Trophoblast cell (in vitro differentiated cells and primary cell): ENCODE measurements around the gene PEA15.

Experiments
- DNase-seq, 2 donors: peaks; one replicate each; pipeline ENCODE4 v3.0.0-alpha.2; 2016
- H2AFZ ChIP-seq: 2 replicates; pipeline ENCODE4 v1.6.1; 2013; ENCODE audit warnings: low read length, moderate library complexity, mild to moderate bottlenecking; ENCODE audit not compliant: insufficient read depth, poor library complexity
- H2AK5ac ChIP-seq: 2 replicates; pipeline ENCODE4 v1.6.1; 2013; ENCODE audit warnings: mild to moderate bottlenecking, low read length
- H2BK120ac ChIP-seq: 2 replicates; pipeline ENCODE4 v1.6.1; 2013; ENCODE audit warnings: low read length, mild to moderate bottlenecking, moderate library complexity; ENCODE audit not compliant: insufficient read depth, poor library complexity
- H2BK12ac ChIP-seq: 2 replicates; pipeline ENCODE4 v1.6.1; 2013; ENCODE audit warnings: mild to moderate bottlenecking, low read length, moderate library complexity
- H2BK5ac ChIP-seq: 2 replicates; pipeline ENCODE4 v1.6.1; 2013; ENCODE audit warnings: low read length, low read depth, moderate library complexity, mild to moderate bottlenecking; ENCODE audit not compliant: poor library complexity
- H3K14ac ChIP-seq: 2 replicates; pipeline ENCODE4 v1.6.1; 2013; ENCODE audit warnings: mild to moderate bottlenecking, low read length
- H3K18ac ChIP-seq: 2 replicates; pipeline ENCODE4 v1.6.1; 2013; ENCODE audit warnings: mild to moderate bottlenecking, low read length
- H3K23ac ChIP-seq: 2 replicates; pipeline ENCODE4 v1.6.1; 2013; ENCODE audit warnings: low read length
- H3K27ac ChIP-seq: 2 replicates; pipeline ENCODE4 v1.5.1; 2013; ENCODE audit warnings: low read depth, mild to moderate bottlenecking, inconsistent platforms, low read length, moderate library complexity
- H3K27me3 ChIP-seq: 2 replicates; pipeline ENCODE4 v1.6.1; 2013; ENCODE audit warnings: inconsistent platforms, mild to moderate bottlenecking, low read length, moderate library complexity; ENCODE audit not compliant: insufficient read depth
- H3K36me3 ChIP-seq, 2 experiments: 1 replicate in 1 of 2; 2 replicates in 1 of 2; pipeline ENCODE4 v1.6.1; 2013; ENCODE audit warnings: low read length in 2 of 2, mild to moderate bottlenecking in 2 of 2, moderate library complexity in 1 of 2; ENCODE audit not compliant: insufficient read depth in 2 of 2, control insufficient read depth in 1 of 2
- H3K4ac ChIP-seq: 2 replicates; pipeline ENCODE4 v1.6.1; 2013; ENCODE audit warnings: low read depth, mild to moderate bottlenecking, low read length, moderate library complexity
- H3K4me1 ChIP-seq, 2 experiments: 1 replicate in 1 of 2; 2 replicates in 1 of 2; pipeline ENCODE4 v1.6.1; 2013; ENCODE audit warnings: low read length in 2 of 2, mild to moderate bottlenecking in 2 of 2, moderate library complexity in 1 of 2; ENCODE audit not compliant: insufficient read depth in 2 of 2, control insufficient read depth in 1 of 2
- H3K4me2 ChIP-seq: 2 replicates; pipeline ENCODE4 v1.6.1; 2013; ENCODE audit warnings: inconsistent platforms, mild to moderate bottlenecking, low read length, moderate library complexity
- H3K4me3 ChIP-seq: 2 replicates; pipeline ENCODE4 v1.5.1; 2013; ENCODE audit warnings: mild to moderate bottlenecking, low read depth, low read length, inconsistent platforms
- H3K79me1 ChIP-seq: one replicate; pipeline ENCODE4 v1.6.1; 2013; ENCODE audit warnings: low read length
- H3K79me2 ChIP-seq: 2 replicates; pipeline ENCODE4 v1.6.1; 2013; ENCODE audit warnings: low read length, mild to moderate bottlenecking; ENCODE audit not compliant: control insufficient read depth, insufficient read depth, poor library complexity
- H3K9ac ChIP-seq: 2 replicates; pipeline ENCODE4 v1.6.1; 2013; ENCODE audit warnings: mild to moderate bottlenecking, low read length
- H3K9me3 ChIP-seq: 2 replicates; pipeline ENCODE4 v1.6.1; 2013; ENCODE audit warnings: low read depth, mild to moderate bottlenecking, control low read depth, inconsistent platforms, low read length; ENCODE audit not compliant: insufficient read depth
- H4K12ac ChIP-seq: 2 replicates; pipeline ENCODE4 v1.6.1; 2013; ENCODE audit warnings: low read depth, mild to moderate bottlenecking, low read length, moderate library complexity
- H4K8ac ChIP-seq: 2 replicates; pipeline ENCODE4 v1.6.1; 2013; ENCODE audit warnings: low read depth, mild to moderate bottlenecking, low read length, moderate library complexity
- H4K91ac ChIP-seq: one replicate; pipeline ENCODE4 v1.6.1; 2013; ENCODE audit warnings: low read depth, mild to moderate bottlenecking, low read length, moderate library complexity
- WGBS: extraction: QIAGEN DNeasy Blood & Tissue Kit; methylation state at CpG from one replicate; pipeline ENCODE4 v1.1.7; 2013; ENCODE audit warnings: missing lambda C conversion rate; ENCODE audit not compliant: insufficient read length, insufficient coverage; ENCODE audit errors: extremely low coverage; 5-methylcytosine and 5-hydroxymethylcytosine counted together

Gene PEA15

DNA sequence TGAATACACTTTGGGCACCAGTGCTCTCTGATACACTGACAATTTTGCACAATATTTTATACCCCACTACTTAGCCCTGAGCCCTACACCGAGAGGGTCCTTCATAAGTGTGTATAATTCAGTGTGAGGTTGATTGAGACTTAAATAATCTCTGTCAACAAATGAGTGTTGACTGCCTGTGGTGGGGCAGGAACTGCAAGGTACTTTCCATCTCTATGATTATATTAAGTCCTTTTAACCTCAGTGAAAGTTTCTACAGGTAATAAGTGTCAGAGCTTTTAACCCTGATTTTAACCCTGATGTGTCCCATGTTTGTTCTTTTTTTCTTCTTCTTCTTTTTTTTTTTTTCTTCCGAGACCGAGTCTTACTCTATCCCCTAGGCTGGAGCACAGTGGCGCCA is 9.0 kb upstream of the PEA15 start:
- H2AFZ ChIP-seq = no peak overlapping the region
- H4K12ac ChIP-seq = no peak overlapping the region
- peaks cover 0 to 7% of the 10 kb centered on the region in 2 experiments for H3K36me3 ChIP-seq
- H2BK5ac ChIP-seq = no peak overlapping the region
- no peak overlapping the region for H3K4me2 ChIP-seq
- no peaks in the 10 kb centered on the region for H3K79me1 ChIP-seq
- H2AK5ac ChIP-seq = no peak overlapping the region
- peaks cover 5 to 8% of the 10 kb centered on the region in 2 experiments for H3K4me1 ChIP-seq
- no peak overlapping the region for H2BK12ac ChIP-seq
- WGBS = no CpG with 5 or more reads among the region's 4 CpGs
- no peak overlapping the region for H3K14ac ChIP-seq
- H3K18ac ChIP-seq = no peak overlapping the region
- H3K23ac ChIP-seq = no peak overlapping the region
- no peak overlapping the region for H2BK120ac ChIP-seq
- no peak for DNase-seq
- no peak overlapping the region for H3K4me3 ChIP-seq
- no peak overlapping the region for H3K27ac ChIP-seq
- H3K79me2 ChIP-seq = no peaks in the 10 kb centered on the region
- H3K9ac ChIP-seq = no peak overlapping the region
- H4K8ac ChIP-seq = no peak overlapping the region
- H3K4ac ChIP-seq = no peak overlapping the region
- H3K9me3 ChIP-seq = peaks cover 12% of the 10 kb centered on the region
- no peaks in the 10 kb centered on the region for H3K27me3 ChIP-seq
- H4K91ac ChIP-seq = no peak overlapping the region

DNA sequence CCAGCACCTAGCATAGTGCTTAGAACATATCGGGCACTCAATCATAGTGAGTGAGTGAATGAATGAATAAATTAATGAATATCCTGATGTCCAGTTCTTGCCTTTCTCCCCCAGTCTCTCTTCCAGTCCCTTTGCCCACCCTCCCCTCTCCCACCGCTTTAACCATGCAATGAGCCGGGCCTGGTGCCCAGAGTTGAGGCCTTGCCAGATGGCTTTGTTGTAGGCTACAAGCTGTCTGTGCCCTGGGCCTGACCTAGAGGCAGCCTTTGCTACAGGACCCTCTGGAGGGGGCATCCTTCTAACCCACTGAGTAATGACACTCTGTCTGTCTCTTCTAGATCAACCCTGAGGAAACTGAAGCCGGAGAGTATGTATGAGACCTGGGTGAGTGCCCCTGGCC is 8.0 kb upstream of the PEA15 start:
- Histone ChIP-seq H3K27ac (no peak overlapping the region), H3K23ac (no peak overlapping the region), H3K4me3 (no peak overlapping the region), H3K79me1 (no peaks in the 10 kb centered on the region), H4K12ac (no peak overlapping the region), H2BK5ac (no peak overlapping the region), H2BK120ac (no peak overlapping the region), H3K4me2 (no peak overlapping the region), H3K9me3 (peaks cover 12% of the 10 kb centered on the region), H3K4me1 (peaks cover 3 to 6% of the 10 kb centered on the region in 2 experiments), H3K79me2 (no peaks in the 10 kb centered on the region), H3K14ac (no peak overlapping the region), H4K91ac (no peak overlapping the region), H2AK5ac (no peak overlapping the region), H2BK12ac (no peak overlapping the region), H3K27me3 (no peaks in the 10 kb centered on the region), H4K8ac (no peak overlapping the region), H3K4ac (no peak overlapping the region), H3K18ac (no peak overlapping the region), H3K36me3 (peaks cover 0 to 7% of the 10 kb centered on the region in 2 experiments), H3K9ac (no peak overlapping the region), H2AFZ (no peak overlapping the region)
- WGBS = no CpG with 5 or more reads among the region's 4 CpGs
- DNase-seq = no peak

DNA sequence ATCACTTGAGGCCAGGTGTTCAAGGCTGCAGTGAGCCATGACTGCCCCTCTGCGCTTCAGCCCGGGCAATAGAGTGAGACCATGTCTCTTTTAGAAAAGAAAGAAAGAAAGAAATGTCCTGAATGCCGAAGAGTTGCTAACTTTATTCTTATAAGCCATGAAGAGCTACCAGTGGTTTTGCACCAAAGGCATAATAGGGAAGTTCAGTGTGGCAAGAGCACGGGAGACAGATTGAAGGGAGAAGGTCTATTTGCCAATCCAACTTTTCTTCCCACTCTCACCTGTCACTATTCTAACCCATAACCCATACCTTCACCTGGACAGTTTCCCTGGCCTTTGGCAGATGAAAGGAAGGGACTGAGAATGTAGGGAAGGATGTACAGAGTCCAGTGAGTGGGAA is 4.4 kb upstream of the PEA15 start:
- Histone ChIP-seq H4K8ac (no peak overlapping the region), H2BK12ac (no peak overlapping the region), H3K18ac (no peak overlapping the region), H4K91ac (no peak overlapping the region), H3K4me2 (no peak overlapping the region), H3K27ac (no peak overlapping the region), H2BK120ac (no peak overlapping the region), H3K79me1 (peaks cover 13% of the 10 kb centered on the region), H3K79me2 (peaks cover 6% of the 10 kb centered on the region), H3K9ac (no peak overlapping the region), H3K27me3 (no peaks in the 10 kb centered on the region), H2AK5ac (no peak overlapping the region), H3K36me3 (no peaks in the 10 kb centered on the region), H4K12ac (no peak overlapping the region), H3K4me1 (peaks cover 8% of the 10 kb centered on the region in 2 experiments), H3K14ac (no peak overlapping the region), H3K23ac (no peak overlapping the region), H3K4me3 (no peak overlapping the region), H3K9me3 (no peaks in the 10 kb centered on the region), H3K4ac (no peak overlapping the region), H2AFZ (no peak overlapping the region), H2BK5ac (no peak overlapping the region)
- DNase-seq = no peak
- WGBS = no CpG with 5 or more reads among the region's 4 CpGs

DNA sequence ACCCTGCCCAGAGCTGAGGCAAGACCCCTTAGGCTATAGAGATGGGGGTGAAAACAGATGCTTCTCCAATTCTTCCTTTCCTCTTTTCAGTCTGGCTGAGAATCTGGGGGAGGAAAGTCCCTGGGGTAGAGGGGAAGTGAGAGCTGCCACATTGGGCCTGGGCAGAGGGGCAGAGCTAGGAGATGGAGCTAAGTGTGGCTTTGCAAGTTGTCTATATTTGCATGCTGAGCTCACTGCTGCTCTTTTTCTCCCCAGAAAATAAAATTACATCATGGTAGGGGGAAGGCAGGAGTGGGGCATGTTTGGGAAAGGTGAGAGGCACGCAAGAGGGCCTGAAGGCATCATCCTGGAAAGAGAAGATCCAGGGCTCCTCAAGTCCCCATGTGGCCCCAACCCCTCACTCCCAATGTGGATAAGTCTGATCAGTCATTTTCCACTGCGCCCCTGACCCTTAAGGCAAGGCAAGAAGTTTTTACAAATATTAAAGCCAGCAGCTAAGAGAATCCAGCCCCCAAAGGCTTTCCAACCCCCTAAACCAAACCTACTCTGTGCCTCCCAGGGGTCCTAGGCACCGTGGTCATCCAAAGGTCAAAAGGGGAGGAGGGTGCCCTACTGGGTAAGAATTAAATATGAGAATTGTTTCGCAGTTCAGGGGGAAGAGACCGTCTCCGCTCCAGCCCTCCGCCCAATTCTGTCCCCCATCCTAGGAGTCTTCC is 500 bp upstream of the PEA15 start:
- Histone ChIP-seq H3K79me2 (peaks cover 13% of the 10 kb centered on the region), H3K4me3 (no peak overlapping the region), H3K4ac (peak overlapping the region; percentile 35), H2BK12ac (peak overlapping the region; percentile 81), H3K79me1 (peaks cover 22% of the 10 kb centered on the region), H4K8ac (peak overlapping the region; percentile 71), H4K91ac (peak overlapping the region; percentile 80), H3K36me3 (peaks cover 23 to 27% of the 10 kb centered on the region in 2 experiments), H2AK5ac (peak overlapping the region; percentile 25), H2BK5ac (peak overlapping the region; percentile 38), H3K18ac (peak overlapping the region; percentile 54), H3K27ac (no peak overlapping the region), H3K27me3 (no peaks in the 10 kb centered on the region), H3K4me2 (peak overlapping the region; percentile 56), H3K14ac (peak overlapping the region; percentile 51), H2AFZ (peak overlapping the region; percentile 56), H2BK120ac (peak overlapping the region; percentile 74), H3K9ac (no peak overlapping the region), H3K23ac (no peak overlapping the region), H3K4me1 (peaks cover 20 to 34% of the 10 kb centered on the region in 2 experiments), H3K9me3 (no peaks in the 10 kb centered on the region), H4K12ac (peak overlapping the region; percentile 51)
- DNase-seq = peak in 1 of 2 donors; percentile 31
- WGBS = no CpG with 5 or more reads among the region's 7 CpGs
